GM18507 (cell line): Measurements from ENCODE around the gene FOXO3.

Experiments
- DNase-seq: peaks from one replicate; pipeline ENCODE4 v3.0.0; 2011; ENCODE audit warnings: low read depth; ENCODE audit not compliant: insufficient read length; ENCODE audit errors: extremely low spot score
- FAIRE-seq: peaks from 2 replicates; lab custom pipeline; 2011; peaks lifted over from hg19 to GRCh38; lab: Jason Lieb, UNC

FOXO3 gene

GRCh38 chr6:108720827-108721226 is 160.1 kb downstream of the FOXO3 start:
- FAIRE-seq (no peak), DNase-seq (no peak)

- no peak for FAIRE-seq
- no peak for DNase-seq
Observed at GRCh38 chr6:108721286-108721685, 160.6 kb downstream of the FOXO3 start.

GRCh38 chr6:108723594-108723993 is 162.9 kb downstream of the FOXO3 start:
- DNase-seq (no peak), FAIRE-seq (no peak)

GRCh38 chr6:108726726-108727339 is 166.1 kb downstream of the FOXO3 start:
- no peak for DNase-seq
- no peak for FAIRE-seq

- no peak for DNase-seq
- FAIRE-seq, result no peak
Observed at GRCh38 chr6:108727966-108728730, 167.4 kb downstream of the FOXO3 start.

GRCh38 chr6:108728826-108729225 is 168.1 kb downstream of the FOXO3 start:
- no peak for FAIRE-seq
- no peak for DNase-seq

GRCh38 chr6:108730635-108731515 is 170.2 kb downstream of the FOXO3 start:
- DNase-seq (no peak), FAIRE-seq (no peak)

- FAIRE-seq, result no peak
- DNase-seq, result no peak
Observed at GRCh38 chr6:108732091-108732870, 171.6 kb downstream of the FOXO3 start.

- no peak for DNase-seq
- FAIRE-seq, result no peak
Observed at GRCh38 chr6:108733051-108733450, 172.3 kb downstream of the FOXO3 start.

GRCh38 chr6:108733706-108734265 is 173.1 kb downstream of the FOXO3 start:
- DNase-seq, result no peak
- no peak for FAIRE-seq
